ENCODE data around the gene NCBP2L.
A peak's percentile ranks its signal among the peaks of the same experiment; 100 is the strongest.

Gene NCBP2L

DNA sequence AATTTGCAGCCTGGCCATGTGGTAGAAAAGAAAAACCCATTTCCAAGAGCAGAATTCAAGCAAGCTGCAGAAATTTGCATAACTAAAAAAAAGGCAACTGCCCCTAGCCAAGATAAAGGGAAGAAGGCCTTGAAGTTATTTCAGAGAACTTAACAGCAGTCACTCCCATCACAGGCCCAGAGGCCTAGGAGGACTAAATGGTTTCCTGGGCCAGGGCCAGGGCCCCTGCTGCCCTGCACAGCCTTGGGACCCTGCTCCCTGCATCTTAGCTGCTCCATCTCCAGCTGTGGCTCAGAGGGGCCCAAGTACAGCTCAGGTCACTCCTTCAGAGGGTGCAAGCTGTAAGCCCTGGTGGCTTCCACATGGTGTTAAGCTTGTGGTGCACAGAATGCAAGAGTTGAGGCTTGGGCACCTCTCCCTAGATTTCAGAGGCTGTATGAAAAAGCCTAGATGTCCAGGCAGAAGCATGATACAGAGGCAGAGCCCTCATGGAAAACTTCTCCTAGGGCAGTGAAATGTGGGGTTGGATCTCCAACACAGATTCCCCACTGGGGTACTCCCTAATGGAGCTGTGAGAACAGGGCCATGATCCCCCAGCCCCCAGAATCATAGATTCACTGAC, 41.5 kb downstream of the NCBP2L start:
- DNase-seq, result no peak

DNA sequence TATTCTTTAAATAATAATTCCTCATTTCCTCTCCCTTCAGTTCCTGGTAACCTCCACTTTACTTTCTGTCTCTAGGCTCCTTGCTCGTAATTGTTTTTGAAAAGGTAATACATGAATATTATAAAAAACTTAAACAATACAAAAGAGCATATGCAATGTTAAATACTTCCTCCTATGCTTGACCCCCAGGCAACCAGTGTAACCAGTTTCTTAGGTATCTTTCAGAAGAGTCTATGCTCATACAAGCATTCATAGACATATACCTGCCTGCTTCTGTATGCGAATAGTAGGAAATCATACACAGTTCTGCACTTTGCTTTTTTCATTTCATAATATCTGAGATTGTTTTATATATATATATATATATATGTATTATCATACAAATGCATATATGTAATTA, 45.5 kb downstream of the NCBP2L start:
- no peak for DNase-seq

DNA sequence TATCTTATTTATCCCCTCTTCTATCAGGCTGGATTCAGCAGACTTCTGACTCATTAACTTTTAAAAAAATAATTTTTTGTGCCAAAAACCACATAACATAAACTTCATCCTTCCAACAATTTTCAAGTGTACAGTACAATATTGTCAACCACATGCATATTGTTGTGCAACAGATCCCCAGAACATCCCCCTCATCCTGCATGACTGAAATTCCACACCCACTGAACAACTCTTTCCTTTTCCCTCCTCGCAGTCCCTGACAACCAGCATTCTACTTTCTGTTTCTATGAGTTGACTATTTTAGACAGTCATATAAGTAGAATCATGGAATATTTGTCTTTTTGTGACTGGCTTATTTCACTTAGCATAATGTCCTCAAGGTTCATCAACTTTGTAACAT, 45.9 kb downstream of the NCBP2L start:
- no peak for DNase-seq

DNA sequence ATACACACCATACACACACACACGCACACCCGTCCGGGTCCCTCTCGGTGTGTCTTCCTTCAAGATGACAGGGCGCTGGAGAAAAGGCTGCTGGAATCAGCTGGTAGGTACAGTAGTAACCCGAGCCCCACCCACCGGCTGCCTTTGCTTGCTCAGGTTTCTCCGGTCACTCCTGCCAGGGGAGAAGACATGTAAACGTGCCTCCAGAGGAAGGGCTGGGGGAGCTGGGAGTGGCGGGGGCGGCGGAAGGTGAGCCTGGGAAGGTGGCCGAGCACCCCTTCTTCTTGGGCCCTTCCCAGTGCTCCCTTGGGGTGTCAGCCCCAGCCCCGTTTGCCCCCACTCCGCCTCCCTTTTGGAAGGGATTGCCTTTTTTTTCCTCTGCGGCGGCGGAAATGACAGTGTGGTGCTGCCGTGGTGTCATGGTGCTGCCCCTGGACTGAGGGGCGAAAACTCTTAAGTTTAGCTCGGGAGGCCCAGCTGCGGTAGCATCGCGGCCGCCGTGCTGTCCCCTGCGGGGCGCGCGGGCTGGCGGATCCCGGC, 48.2 kb downstream of the NCBP2L start, which contains the start of gene MID2:
TSS of gene MID2 (plus strand) at position 169 of the 540 bp plus-strand sequence. CDS start 561 bp downstream, outside the sequence.
- no peak for DNase-seq

DNA sequence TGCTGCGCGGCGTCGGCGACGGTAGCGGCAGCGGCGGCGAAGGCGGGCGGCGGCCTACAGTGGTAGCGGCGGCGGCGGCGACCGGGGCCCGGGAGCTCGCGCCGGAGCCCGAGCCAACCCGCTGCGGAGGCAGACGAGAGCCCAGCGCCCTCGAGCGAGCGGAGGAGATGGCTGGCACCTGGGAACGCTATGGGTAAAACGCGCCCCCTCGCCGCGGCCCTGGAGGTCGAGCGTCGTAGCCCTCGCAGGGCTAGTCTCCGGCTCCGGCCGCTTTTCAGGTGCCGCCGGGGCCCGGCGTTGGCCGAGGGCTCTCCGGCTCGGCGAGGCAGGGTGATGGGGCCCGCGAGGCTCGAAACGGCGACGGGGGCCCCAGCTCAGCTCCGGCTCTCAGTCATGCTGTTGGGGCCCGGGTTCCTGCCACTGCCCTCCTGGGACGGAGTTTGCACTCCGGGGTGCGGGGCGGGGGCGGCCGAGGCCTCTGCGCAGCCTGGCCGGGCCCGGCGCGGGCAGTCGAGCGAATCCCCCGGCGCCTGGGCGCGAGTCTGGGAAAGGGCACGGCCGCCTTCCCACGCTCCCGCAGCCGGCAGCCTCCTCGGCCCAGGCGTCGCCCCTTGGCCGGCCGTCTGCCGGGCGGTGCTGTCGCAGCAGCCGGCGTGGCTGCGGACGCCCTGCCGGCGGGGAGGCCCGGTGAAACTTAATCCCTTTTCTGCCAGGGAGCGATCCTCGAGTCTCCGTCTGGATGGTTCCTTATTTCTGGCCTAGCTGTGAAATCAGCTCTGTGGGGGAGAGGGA, 48.9 kb downstream of the NCBP2L start:
- DNase-seq, result peak; percentile 47

DNA sequence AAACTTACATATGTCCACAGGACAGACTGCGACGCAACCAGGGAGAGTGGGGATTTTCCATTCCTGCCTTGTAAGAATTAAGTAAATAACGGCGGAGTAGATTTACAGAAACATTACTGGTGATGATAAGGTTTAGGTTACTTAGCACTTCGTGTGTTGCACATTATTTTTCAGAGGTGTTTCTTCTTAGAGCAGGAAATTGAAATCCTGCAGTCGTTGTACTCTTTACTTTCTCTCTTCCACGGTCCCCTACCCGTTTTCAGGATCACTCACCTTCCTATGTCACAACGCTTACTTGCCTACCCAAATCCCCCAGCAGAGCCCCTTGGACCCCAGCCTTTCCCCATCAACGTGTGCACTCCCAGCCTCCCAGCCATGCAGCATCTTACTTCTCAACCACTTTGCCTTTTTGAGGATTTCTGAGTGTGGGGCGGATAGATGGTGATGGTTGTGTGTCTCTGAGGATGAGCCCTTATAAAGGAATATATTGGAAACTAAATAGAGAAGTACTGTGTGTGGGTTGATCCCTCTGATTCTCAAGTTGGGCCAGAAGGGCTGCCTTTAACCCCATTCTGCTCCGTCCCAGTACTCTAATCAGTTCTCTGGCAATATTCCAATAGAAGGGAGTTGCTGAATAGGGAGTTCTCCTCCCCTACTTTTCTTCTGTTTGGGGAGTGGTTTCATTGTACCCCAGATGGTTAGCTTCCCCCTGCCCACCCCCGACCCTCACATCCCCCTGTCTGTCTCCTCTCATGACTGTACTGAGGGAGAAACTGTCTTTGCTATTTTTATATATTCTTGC, 49.7 kb downstream of the NCBP2L start:
- no peak for DNase-seq

DNA sequence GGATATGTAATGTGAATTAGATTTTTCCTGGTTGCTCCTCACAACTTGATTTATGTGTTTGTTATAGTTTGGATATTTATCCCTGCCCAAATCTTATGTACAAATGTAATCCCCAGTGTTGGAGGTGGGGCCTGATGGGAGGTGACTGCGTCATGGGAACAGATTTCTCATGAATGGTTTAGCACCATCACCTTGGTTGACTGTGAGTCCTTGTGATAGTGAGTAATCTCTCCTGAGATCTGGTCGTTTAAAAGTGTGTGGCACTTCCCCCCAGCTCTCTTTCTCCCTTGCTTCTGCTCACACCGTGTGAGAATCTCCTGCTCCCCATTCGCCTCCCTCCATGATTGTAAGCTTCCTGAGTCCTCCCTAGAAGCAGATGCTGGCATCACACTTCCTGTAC, 50.3 kb downstream of the NCBP2L start:
- no peak for DNase-seq

DNA sequence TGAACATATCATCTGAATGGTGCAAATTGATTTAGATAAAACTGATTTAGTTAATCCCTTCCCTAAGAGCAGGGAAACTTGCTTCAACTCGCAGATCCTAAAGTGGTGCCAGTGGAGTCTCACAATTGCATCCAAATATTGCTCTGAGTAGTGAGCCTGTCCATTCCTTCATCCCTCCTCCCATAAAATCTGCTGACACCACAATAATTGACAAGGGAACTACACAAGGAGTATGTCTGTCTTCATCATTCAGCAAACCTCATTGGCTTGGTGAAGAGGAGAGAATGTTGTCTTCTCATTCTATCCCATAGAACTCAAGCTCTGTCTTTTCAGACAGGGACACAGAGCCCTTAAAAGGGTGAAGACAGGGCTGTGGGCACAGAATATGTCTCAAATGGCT, 52.3 kb downstream of the NCBP2L start:
- DNase-seq, result no peak

DNA sequence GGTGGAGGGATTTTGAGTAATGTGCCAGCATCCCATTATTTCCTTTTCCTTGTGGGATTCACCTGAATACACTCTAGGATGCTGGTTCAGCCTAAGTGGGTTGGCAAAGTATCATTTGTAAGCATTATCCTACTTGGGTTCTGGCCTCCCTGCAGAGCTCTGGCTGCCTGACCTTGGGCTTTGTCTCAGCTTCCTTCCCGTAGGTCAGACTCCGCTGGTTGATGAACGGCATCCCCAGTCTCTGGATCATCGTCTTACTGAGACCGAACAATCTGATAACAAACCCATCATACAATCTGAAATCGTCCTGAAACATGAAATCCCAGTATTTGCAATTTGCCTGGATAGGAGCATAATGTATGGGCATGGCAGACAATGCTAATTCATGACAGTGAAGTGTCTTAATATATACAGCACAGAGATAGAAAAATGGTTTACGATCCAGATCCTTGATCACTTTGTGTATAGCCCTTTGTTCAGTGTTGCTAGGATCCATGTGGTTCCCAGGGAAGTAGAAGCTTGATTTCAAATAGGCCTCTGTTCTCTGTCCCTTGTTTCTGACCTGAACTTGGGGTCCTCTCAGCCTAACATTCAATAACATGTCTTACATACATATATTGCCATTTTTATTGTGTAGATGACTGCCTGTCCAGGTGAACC, 53.7 kb downstream of the NCBP2L start:
- DNase-seq, result no peak

DNA sequence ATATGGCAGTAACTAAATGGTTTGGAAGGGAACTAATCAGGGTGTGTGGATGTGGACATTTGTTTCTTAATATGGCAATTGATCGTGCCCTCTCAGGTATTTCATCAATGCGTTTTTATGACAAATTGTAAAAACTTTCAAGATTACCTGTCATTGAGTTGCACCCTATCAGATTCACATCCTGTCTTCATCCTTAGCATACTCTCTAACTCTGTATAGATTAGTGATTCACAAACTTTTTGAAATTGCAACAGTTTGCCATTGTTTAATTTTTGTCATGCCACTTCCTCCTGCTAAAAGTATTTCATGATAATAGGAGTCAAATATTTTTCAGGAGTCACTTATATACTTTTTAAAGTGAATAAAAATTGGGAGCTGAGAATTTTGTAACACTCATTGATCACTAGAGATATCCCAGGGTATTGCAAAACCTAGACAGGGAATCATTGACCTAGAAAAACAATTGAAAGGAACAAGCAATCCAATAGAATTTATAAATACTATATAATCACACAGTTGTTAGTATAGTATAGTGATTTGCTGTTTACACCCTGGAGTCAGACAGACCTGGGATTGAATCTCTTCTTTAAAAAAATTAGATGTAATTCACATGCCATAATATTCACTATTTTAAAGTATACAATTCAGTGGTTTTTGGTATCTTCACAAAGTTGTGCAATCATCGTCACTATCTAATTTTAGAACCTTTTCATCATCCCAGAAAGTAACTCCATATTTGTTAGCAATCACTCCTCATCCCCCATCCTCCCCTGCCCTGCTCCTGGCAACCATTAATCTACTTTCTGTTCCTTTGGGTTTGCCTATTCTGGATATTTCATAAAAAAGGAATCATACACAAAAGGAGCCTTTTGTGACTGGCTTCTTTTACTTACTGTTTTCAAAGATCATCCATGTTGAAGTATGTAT, 57.0 kb downstream of the NCBP2L start:
- no peak for DNase-seq

DNA sequence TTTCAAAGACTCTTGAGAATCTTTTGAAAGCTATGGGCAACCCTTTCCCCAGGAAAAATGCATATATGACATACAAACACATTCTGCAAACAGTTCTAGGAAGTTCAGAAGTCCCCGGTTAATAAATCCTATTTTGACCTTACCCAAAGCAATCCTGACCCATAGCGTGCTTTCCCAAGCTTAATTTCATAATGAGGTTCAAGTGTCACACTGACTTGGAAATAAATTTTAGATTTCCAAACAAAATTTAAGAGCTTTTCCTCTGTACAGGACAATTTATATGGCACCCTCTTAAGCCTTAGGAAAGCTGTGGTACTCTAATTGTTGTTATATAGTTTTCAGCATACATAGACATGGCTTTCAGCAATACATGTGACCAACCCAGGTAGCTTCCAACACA, 59.4 kb downstream of the NCBP2L start:
- DNase-seq, result no peak

DNA sequence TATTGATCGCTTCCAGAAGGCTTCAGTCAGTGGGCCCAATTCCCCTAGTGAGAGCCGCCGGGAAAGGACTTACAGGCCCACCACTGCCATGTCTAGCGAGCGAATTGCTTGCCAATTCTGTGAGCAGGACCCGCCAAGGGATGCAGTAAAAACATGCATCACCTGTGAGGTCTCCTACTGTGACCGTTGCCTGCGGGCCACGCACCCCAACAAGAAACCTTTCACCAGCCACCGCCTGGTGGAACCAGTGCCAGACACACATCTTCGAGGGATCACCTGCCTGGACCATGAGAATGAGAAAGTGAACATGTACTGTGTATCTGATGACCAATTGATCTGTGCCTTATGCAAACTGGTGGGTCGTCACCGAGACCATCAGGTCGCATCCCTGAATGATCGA, 63.4 kb downstream of the NCBP2L start:
- DNase-seq, result no peak

DNA sequence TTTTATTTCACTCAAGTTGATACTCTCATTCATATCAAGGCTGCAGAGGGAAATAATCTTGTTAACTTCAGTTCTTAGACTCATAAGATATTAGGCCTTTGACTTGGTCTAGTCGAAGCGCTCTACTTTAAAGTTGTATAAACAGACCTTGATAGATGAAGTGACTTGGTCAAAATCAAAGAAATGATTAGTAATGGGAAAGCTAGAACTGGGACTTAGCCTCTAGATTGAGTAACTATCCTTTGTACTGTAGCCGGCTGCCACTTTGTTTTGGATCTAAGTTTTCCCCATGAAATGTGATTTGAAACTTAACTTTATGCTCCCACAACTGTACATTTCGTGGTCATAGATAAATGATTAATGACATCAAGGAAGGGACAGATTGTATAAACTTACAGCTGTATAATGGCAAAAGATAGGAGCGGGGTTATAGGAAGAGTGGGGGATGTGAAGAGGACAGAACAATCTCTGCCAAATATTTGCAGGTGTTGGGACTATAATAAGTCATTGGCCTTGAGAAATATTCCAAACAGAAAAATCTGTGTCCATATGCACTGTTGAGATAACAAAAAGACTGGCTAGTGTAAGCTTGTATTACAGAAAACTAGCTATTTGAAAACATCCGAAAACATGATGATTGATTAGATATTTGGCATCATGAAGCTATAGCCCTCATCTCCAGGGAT, 65.3 kb downstream of the NCBP2L start:
- DNase-seq, result no peak

Measured in activated CD4-positive, CD25-positive, alpha-beta regulatory T cell treated with anti-CD3 and anti-CD28 coated beads, Interleukin-2, amount 50 U/mL, for 72 hours (primary cell).